ENCODE data around the gene PDIA2. TPM values are rescaled to one million over a fixed set of nuclear protein-coding genes. Genes with fewer than 3 reads are reported as not detected.

PDIA2 gene
- total and polyA plus RNA-seq, 2 donors (not counting 3 experiments of a cell fraction or from before 2014, with no cell fraction given): 0.63 TPM; not detected in 1

- no peak for FAIRE-seq
- Histone ChIP-seq H4K20me1 (replicated peaks; ENCODE audit: control insufficient read depth, extremely low read depth, insufficient read depth, low read length) (no peaks in the 10 kb centered on the region), H3K9me3 (replicated peaks; ENCODE audit: control insufficient read depth, insufficient read depth, low read length) (no peaks in the 10 kb centered on the region), H3K4me1 (ENCODE audit: control insufficient read depth, extremely low read depth, insufficient read depth, low read length) (no peaks in the 10 kb centered on the region), H3K4me2 (ENCODE audit: insufficient read depth, low read length) (no peak overlapping the region), H3K27me3 (ENCODE audit: control insufficient read depth in 2 of 2, insufficient read depth in 2 of 2, low read length in 2 of 2) (no peaks in the 10 kb centered on the region), H3K9ac (replicated peaks; ENCODE audit: extremely low read depth, insufficient read depth, low read length) (no peak overlapping the region), H3K79me2 (ENCODE audit: control insufficient read depth, insufficient read depth, low read length) (no peaks in the 10 kb centered on the region), H3K36me3 (ENCODE audit: control insufficient read depth in 2 of 2, extremely low read depth in 1 of 2, insufficient read depth in 2 of 2, low read length in 2 of 2) (peaks cover 0 to 20% of the 10 kb centered on the region in 2 experiments), H3K9me1 (replicated peaks; ENCODE audit: control insufficient read depth, extremely low read depth, insufficient read depth, low read length) (no peaks in the 10 kb centered on the region), H2AFZ (ENCODE audit: low read depth, low read length) (no peak overlapping the region), H3K27ac (ENCODE audit: insufficient read depth, low read depth, low read length) (no peak overlapping the region), H3K4me3 (replicated peaks in 1 of 3; ENCODE audit: insufficient read depth in 1 of 3, low read depth in 1 of 3, low read length in 3 of 3) (no peak overlapping the region)
- POLR2A ChIA-PET: no interaction called here
- dilution Hi-C loops (cut with MboI; ENCODE audit: extremely low pct_ligation_motif_present, low sequenced_read_pairs) (no loop called here), intact Hi-C loops (cut with micrococcal nuclease) (no loop called here)
- CTCF ChIA-PET: no interaction called here
- BruUV-seq (replicated peaks): no TSS peak
- TF ChIP-seq POLR2AphosphoS5 (IDR thresholded peaks at IDR 0.05; ENCODE audit: insufficient read depth, low read depth, low read length) (no peak), POLR2A (IDR thresholded peaks at IDR 0.05; ENCODE audit: low read depth, low read length) (no peak), CTCF (IDR thresholded peaks at IDR 0.05; ENCODE audit: extremely low read depth in 1 of 2, insufficient read depth in 1 of 2, low read depth in 1 of 2, low read length in 2 of 2) (no peak), GATA2 (IDR thresholded peaks at IDR 0.05; ENCODE audit: insufficient read depth, insufficient read length, low read depth, low read length) (no peak), JUN (IDR thresholded peaks at IDR 0.05; ENCODE audit: borderline replicate concordance, insufficient read depth, insufficient read length, low read depth) (no peak), FOS (IDR thresholded peaks at IDR 0.05; ENCODE audit: borderline replicate concordance, insufficient read depth, low read length) (no peak), MAX (IDR thresholded peaks at IDR 0.05; ENCODE audit: insufficient read depth, insufficient read length) (no peak), MYC (IDR thresholded peaks at IDR 0.05; ENCODE audit: low read depth, low read length) (no peak), EZH2 (IDR thresholded peaks at IDR 0.05; ENCODE audit: borderline replicate concordance, low read depth, low read length, severe bottlenecking) (no peak)
- no peak for DNase-seq (ENCODE audit: low read depth, low spot score)
Observed at GRCh38 chr16:261031-261691, 21.8 kb upstream of the PDIA2 start.
